ENCODE data around the gene DCAF8. TPM values are rescaled to one million over a fixed set of nuclear protein-coding genes. Genes with fewer than 3 reads are reported as not detected.

DCAF8 gene
- total RNA-seq, 1 experiment from 2014 or later = 143 TPM

GRCh38 chr1:160296036-160296435 lies 33.7 kb upstream of the DCAF8 start:
- Mint-ChIP-seq H3K27ac (no peak overlapping the region), H3K27me3 (ENCODE audit: low read depth) (no peaks in the 10 kb centered on the region), H3K9me3 (no peaks in the 10 kb centered on the region), H3K4me1 (no peaks in the 10 kb centered on the region), H3K36me3 (peaks cover 90% of the 10 kb centered on the region), H3K4me3 (no peak overlapping the region)
- ATAC-seq = no peak
- TF ChIP-seq JUN (CRISPR knock-in tag; IDR thresholded peaks at IDR 0.05) = no peak
- no peak for TF ChIP-seq CREB1 (CRISPR knock-in tag; IDR thresholded peaks at IDR 0.05)
- TF ChIP-seq CBFB (CRISPR knock-in tag; IDR thresholded peaks at IDR 0.05; ENCODE audit: low read depth) = no peak
- no peak for TF ChIP-seq ZNF423 (CRISPR knock-in tag; IDR thresholded peaks at IDR 0.05)
- TF ChIP-seq ZNF121 (CRISPR knock-in tag; IDR thresholded peaks at IDR 0.05) = no peak
- TF ChIP-seq ZNF219 (CRISPR knock-in tag; IDR thresholded peaks at IDR 0.05; ENCODE audit: borderline replicate concordance) = no peak
- no peak for TF ChIP-seq ATF2 (CRISPR knock-in tag; IDR thresholded peaks at IDR 0.05; ENCODE audit: borderline replicate concordance, low read depth)
- no peak for TF ChIP-seq ZNF138 (CRISPR knock-in tag; conservative IDR thresholded peaks at IDR 0.05)
- TF ChIP-seq ETV6 (CRISPR knock-in tag; IDR thresholded peaks at IDR 0.05) = no peak
- TF ChIP-seq SMAD4 (CRISPR knock-in tag; IDR thresholded peaks at IDR 0.05) = no peak
- TF ChIP-seq ATF3 (CRISPR knock-in tag; conservative IDR thresholded peaks at IDR 0.05) = no peak
- TF ChIP-seq ZNF416 (CRISPR knock-in tag; IDR thresholded peaks at IDR 0.05) = no peak
- no peak for TF ChIP-seq CDX4 (CRISPR knock-in tag; IDR thresholded peaks at IDR 0.05; ENCODE audit: borderline replicate concordance)
- no peak for TF ChIP-seq FOXK1 (CRISPR knock-in tag; IDR thresholded peaks at IDR 0.05)
- no peak for TF ChIP-seq E2F4 (CRISPR knock-in tag; IDR thresholded peaks at IDR 0.05; ENCODE audit: borderline replicate concordance, low read depth)
- TF ChIP-seq FOXP4 (CRISPR knock-in tag; IDR thresholded peaks at IDR 0.05) = no peak
- no peak for TF ChIP-seq ZNF396 (CRISPR knock-in tag; IDR thresholded peaks at IDR 0.05; ENCODE audit: borderline replicate concordance)
- TF ChIP-seq ZBTB43 (CRISPR knock-in tag; IDR thresholded peaks at IDR 0.05) = no peak
- no peak for TF ChIP-seq ARID4B (CRISPR knock-in tag; IDR thresholded peaks at IDR 0.05; ENCODE audit: borderline replicate concordance)
- TF ChIP-seq GTF2I (CRISPR knock-in tag; conservative IDR thresholded peaks at IDR 0.05) = no peak
- DNase-seq (ENCODE audit: low spot score) = no peak
- POLR2A ChIA-PET = no interaction called here
- CTCF ChIA-PET = interaction anchor here (1.3 kb wide), 1 partner anchor 103 kb away, joined by 3 read pairs; no protein-coding TSS in a partner anchor

All from WTC11 (cell line).